HepG2 (cell line): ENCODE results near the gene USE1. TPM values are rescaled to one million over a fixed set of nuclear protein-coding genes. Genes with fewer than 3 reads are reported as not detected.
A peak's percentile ranks its signal among the peaks of the same experiment; 100 is the strongest.

ENCODE experiments used
- CEBPZ ChIP-seq: IDR thresholded peaks from 2 replicates; pipeline ENCODE4 v1.6.1; 2012; ENCODE audit warnings: low read length, improper control_type of control experiment
- ERF ChIP-seq: IDR thresholded peaks from 2 replicates; pipeline ENCODE4 v1.6.1; 2018; ENCODE audit warnings: missing biosample characterization, missing genetic modification reagents
- FOXM1 ChIP-seq: sonication (generic); formaldehyde crosslinking; IDR thresholded peaks from 2 replicates; pipeline ENCODE4 v1.5.0; 2020; ENCODE audit warnings: missing genetic modification reagents
- HMGXB3 ChIP-seq: sonication (generic); formaldehyde crosslinking; IDR thresholded peaks from 2 replicates; pipeline ENCODE4 v1.4.0; 2020; ENCODE audit warnings: missing genetic modification reagents, borderline replicate concordance
- HNF4A ChIP-seq: sonication (generic); formaldehyde crosslinking; IDR thresholded peaks from 2 replicates; pipeline ENCODE4 v1.4.0; 2020; ENCODE audit warnings: missing genetic modification reagents
- KDM5A ChIP-seq: fragments of 200-600 bp; sonication (generic); IDR thresholded peaks from 2 replicates; pipeline ENCODE4 v1.7.0; 2018; ENCODE audit warnings: antibody characterized with exemption, mild to moderate bottlenecking, low read length, borderline replicate concordance
- NR2F2 ChIP-seq: IDR thresholded peaks from 2 replicates; pipeline ENCODE4 v1.6.1; 2012; ENCODE audit warnings: low read depth, inconsistent platforms, borderline replicate concordance
- RXRA ChIP-seq: sonication (generic); formaldehyde crosslinking; IDR thresholded peaks from 2 replicates; pipeline ENCODE4 v1.5.1; 2020; ENCODE audit warnings: missing genetic modification reagents
- SIN3A ChIP-seq: IDR thresholded peaks from 2 replicates; pipeline ENCODE4 v1.6.1; 2011; ENCODE audit warnings: low read depth, mild to moderate bottlenecking, control low read depth, low read length, borderline replicate concordance
- SP1 ChIP-seq, 2 experiments: fragments of 450-650 bp in 1 of 2; sonication (generic) in 1 of 2; formaldehyde crosslinking in 1 of 2; IDR thresholded peaks; 2 replicates each; pipeline versions ENCODE4 v1.4.0 to v1.6.1; 2016 to 2020; ENCODE audit warnings: missing genetic modification reagents in 1 of 2
- TSC22D2 ChIP-seq: sonication (generic); formaldehyde crosslinking; IDR thresholded peaks from 2 replicates; pipeline ENCODE4 v1.5.1; 2020; ENCODE audit warnings: missing genetic modification reagents, mild to moderate bottlenecking, borderline replicate concordance
- U2AF1 ChIP-seq: fragments of 200-400 bp; formaldehyde crosslinking; optimal IDR thresholded peaks from 2 replicates; pipeline ENCODE3; 2017; ENCODE audit warnings: mild to moderate bottlenecking, low read depth, low read length
- ZBTB44 ChIP-seq: sonication (generic); formaldehyde crosslinking; IDR thresholded peaks from 2 replicates; pipeline ENCODE4 v1.4.0; 2020; ENCODE audit warnings: missing genetic modification reagents
- ZNF550 ChIP-seq: sonication (generic); formaldehyde crosslinking; IDR thresholded peaks from 2 replicates; pipeline ENCODE4 v1.4.0; 2020; ENCODE audit warnings: mild to moderate bottlenecking, missing genetic modification reagents, borderline replicate concordance
- ZNF710 ChIP-seq: sonication (generic); formaldehyde crosslinking; IDR thresholded peaks from 2 replicates; pipeline ENCODE4 v1.5.0; 2020; ENCODE audit warnings: mild to moderate bottlenecking, missing genetic modification reagents, borderline replicate concordance
- ZNF788 ChIP-seq: sonication (generic); formaldehyde crosslinking; IDR thresholded peaks from 2 replicates; pipeline ENCODE4 v1.5.0; 2020; ENCODE audit warnings: mild to moderate bottlenecking, missing genetic modification reagents, borderline replicate concordance
- polyA plus RNA-seq, 8 experiments: library from polyadenylated mRNA; depleted of rRNA in 3 of 8; stranded (reverse) in 7 of 8; unstranded in 1 of 8; fragments of >200 nt; fragmentation: Illumina TruSeq in 4 of 8; extraction: Trizol in 4 of 8; gene quantifications; 2 replicates each; pipeline versions ENCODE4 v1.2.1 to v1.2.3, GENCODE V29; 2011 to 2016; ENCODE audit warnings: low read depth in 4 of 8, missing spikeins in 1 of 8, mixed read lengths in 1 of 8; ENCODE audit not compliant: insufficient read depth in 1 of 8
- total RNA-seq, 5 experiments: library from RNA; depleted of rRNA; stranded (reverse); fragments of >200 nt; fragmentation: Illumina TruSeq; extraction: Trizol; gene quantifications; 2 replicates each; pipeline ENCODE4 v1.2.3, GENCODE V29; 2016; ENCODE audit warnings: low read depth in 1 of 5

Gene USE1
- total and polyA plus RNA-seq, 2 of the 13 experiments (the other 11 are each of a cell fraction or from before 2014, with no cell fraction given) = 9.9 to 17.6 TPM

- 0 out of 2 replicates have a peak, but pooled peaks have one; percentile 65 for TF ChIP-seq SIN3A
- peak; percentile 15; the same call in 1 of the 2 replicates for TF ChIP-seq NR2F2
- TF ChIP-seq HNF4A (CRISPR knock-in tag) = peak; percentile 3; the same call in 1 of the 2 replicates
- peak; percentile 43; the same call in 1 of the 2 replicates for TF ChIP-seq FOXM1 (CRISPR knock-in tag)
- TF ChIP-seq HMGXB3 (CRISPR knock-in tag) = peak; percentile 99
- TF ChIP-seq TSC22D2 = 0 out of 2 replicates have a peak, but pooled peaks have one; percentile 54
- TF ChIP-seq ZNF550 (CRISPR knock-in tag) = no peak
- TF ChIP-seq ZBTB44 (CRISPR knock-in tag) = no peak
- peak; percentile 23; the same call in 1 of the 2 replicates for TF ChIP-seq RXRA (CRISPR knock-in tag)
- no peak for TF ChIP-seq ZNF710 (CRISPR knock-in tag)
- TF ChIP-seq U2AF1 = no peak
- TF ChIP-seq KDM5A = peak; percentile 97
- TF ChIP-seq SP1 (IDR thresholded peaks at IDR 0.05) = no peak
- peak; percentile 49 for TF ChIP-seq SP1 (CRISPR knock-in tag; IDR thresholded peaks at IDR 0.05)
- TF ChIP-seq CEBPZ = peak; percentile 48; the same call in 1 of the 2 replicates
- peak; percentile 60; the same call in 1 of the 2 replicates for TF ChIP-seq ERF (CRISPR knock-in tag)
- TF ChIP-seq ZNF788 = peak; percentile 71; the same call in 1 of the 2 replicates
These were observed 52.0 kb downstream of the USE1 start, which contains the start of gene BABAM1 (continued) for GRCh38 chr19:17266975-17267788.
